K562 (cell line): ENCODE data around the gene APOM. TPM values are rescaled to one million over a fixed set of nuclear protein-coding genes. Genes with fewer than 3 reads are reported as not detected.

Experiments
- CBFA2T2 ChIP-seq: fragments of 450-650 bp; conservative IDR thresholded peaks from 2 replicates; pipeline ENCODE4 v1.6.1; 2017; ENCODE audit warnings: mild to moderate bottlenecking
- CHD4 ChIP-seq: fragments of 200-600 bp; sonication (generic); IDR thresholded peaks from 3 replicates; pipeline ENCODE4 v1.6.1; 2012; ENCODE audit warnings: low read depth, mild to moderate bottlenecking, mixed read lengths, low read length, inconsistent platforms; ENCODE audit not compliant: insufficient read depth, insufficient replicate concordance, poor library complexity, severe bottlenecking
- EP300 ChIP-seq: IDR thresholded peaks from 2 replicates; pipeline ENCODE4 v1.6.1; 2012; ENCODE audit warnings: low read length, improper control_type of control experiment
- ILF3 ChIP-seq: fragments of 450-650 bp; IDR thresholded peaks from 2 replicates; pipeline ENCODE4 v1.6.1; 2018; ENCODE audit warnings: antibody characterized with exemption, mild to moderate bottlenecking, moderate library complexity, borderline replicate concordance
- MCM5 ChIP-seq: fragments of 450-650 bp; IDR thresholded peaks from 2 replicates; pipeline ENCODE4 v1.6.1; 2016; ENCODE audit warnings: low read depth
- NRF1 ChIP-seq, 2 experiments: fragments of 450-650 bp; IDR thresholded peaks in 1 of 2; conservative IDR thresholded peaks in 1 of 2; 2 replicates each; pipeline ENCODE4 v1.6.1; 2014; ENCODE audit warnings: mild to moderate bottlenecking in 2 of 2
- PCBP2 ChIP-seq: fragments of 200-400 bp; formaldehyde crosslinking; IDR thresholded peaks from 2 replicates; pipeline ENCODE4 v1.6.1; 2018; ENCODE audit warnings: low read length, low read depth, mild to moderate bottlenecking, moderate library complexity; ENCODE audit not compliant: poor library complexity, severe bottlenecking
- PYGO2 ChIP-seq: fragments of 450-650 bp; IDR thresholded peaks from 2 replicates; pipeline ENCODE4 v1.6.1; 2016; ENCODE audit warnings: mild to moderate bottlenecking, missing genetic modification characterization, moderate library complexity, missing compliant biosample characterization
- RAD51 ChIP-seq: fragments of 450-650 bp; IDR thresholded peaks from 2 replicates; pipeline ENCODE4 v1.7.1; 2016; ENCODE audit warnings: low read depth, mild to moderate bottlenecking, borderline replicate concordance
- SMARCA4 ChIP-seq: fragments of 450-650 bp; IDR thresholded peaks from 2 replicates; pipeline ENCODE4 v1.6.1; 2016
- TRIM28 ChIP-seq: fragments of 450-650 bp; IDR thresholded peaks from 2 replicates; pipeline ENCODE4 v1.6.1; 2017
- YBX1 ChIP-seq: fragments of 450-650 bp; IDR thresholded peaks from 2 replicates; pipeline ENCODE4 v1.7.1; 2016; ENCODE audit warnings: mild to moderate bottlenecking
- ZFP36 ChIP-seq: fragments of 150-350 bp; IDR thresholded peaks from 2 replicates; pipeline ENCODE4 v1.6.1; 2018; ENCODE audit warnings: low read length, low read depth; ENCODE audit not compliant: partially characterized antibody
- ZNF197 ChIP-seq: fragments of 200-800 bp; sonication (Bioruptor generic); IDR thresholded peaks from 2 replicates; pipeline ENCODE4 v1.6.1; 2016; ENCODE audit warnings: low read depth, missing genetic modification characterization, missing compliant biosample characterization
- ZNF24 ChIP-seq: fragments of 450-650 bp; IDR thresholded peaks from 2 replicates; pipeline ENCODE4 v1.6.1; 2016
- ZNF282 ChIP-seq: sonication (generic); formaldehyde crosslinking; IDR thresholded peaks from 2 replicates; pipeline ENCODE4 v1.8.1; 2023; ENCODE audit warnings: missing genetic modification reagents
- ZNF3 ChIP-seq: fragments of 250-450 bp; sonication (Bioruptor Pico); IDR thresholded peaks from 2 replicates; pipeline ENCODE4 v1.5.0; 2021; ENCODE audit warnings: mild to moderate bottlenecking, moderate library complexity
- ZNF347 ChIP-seq: fragments of 450-650 bp; formaldehyde crosslinking; IDR thresholded peaks from 2 replicates; pipeline ENCODE4 v1.4.0; 2020; ENCODE audit warnings: low read depth, mild to moderate bottlenecking, moderate library complexity
- ZNF561 ChIP-seq: fragments of 450-650 bp; formaldehyde crosslinking; conservative IDR thresholded peaks from 2 replicates; pipeline ENCODE4 v1.4.0; 2020; ENCODE audit warnings: mild to moderate bottlenecking, moderate library complexity
- polyA plus RNA-seq, 8 experiments: library from polyadenylated mRNA; depleted of rRNA in 4 of 8; stranded (reverse) in 5 of 8; unstranded in 3 of 8; fragments of >200 nt; fragmentation: Nextera tagmentation in 2 of 8; fragmentation: Illumina TruSeq in 1 of 8; extraction: Ambion mirVana in 2 of 8; extraction: Trizol in 1 of 8; gene quantifications; 2 replicates each; pipeline versions ENCODE4 v1.2.1 to v1.2.3, GENCODE V29; 2011 to 2014; ENCODE audit warnings: inconsistent platforms in 1 of 8, missing spikeins in 1 of 8
- total RNA-seq, 7 experiments: library from RNA; depleted of rRNA in 6 of 7; stranded (reverse); fragments of >200 nt in 6 of 7; fragmentation: Illumina TruSeq in 2 of 7; extraction: Trizol in 2 of 7; gene quantifications; 2 replicates each; pipeline versions ENCODE4 v1.2.1 to v1.2.3, GENCODE V29; 2011 to 2021; ENCODE audit warnings: low replicate concordance in 1 of 7
- TF ChIP-seq, protein P1 (sequence below): sonication (generic); formaldehyde crosslinking; IDR thresholded peaks from 2 replicates; pipeline ENCODE4 v1.8.1; 2023; ENCODE audit warnings: mild to moderate bottlenecking, missing genetic modification reagents
- TF ChIP-seq, protein P2 (sequence below): IDR thresholded peaks from 2 replicates; pipeline ENCODE4 v1.6.1; 2012; ENCODE audit warnings: low read depth, low read length, improper control_type of control experiment, borderline replicate concordance
- TF ChIP-seq, protein P3 (sequence below): fragments of 250-450 bp; sonication (Bioruptor Pico); IDR thresholded peaks from 2 replicates; pipeline ENCODE4 v1.8.0; 2021; ENCODE audit warnings: moderate library complexity, mild to moderate bottlenecking, inconsistent platforms

The APOM gene
- total and polyA plus RNA-seq, 9 of the 15 experiments (the other 6 are each of a cell fraction or from before 2014, with no cell fraction given): 5.7 to 24.3 (median 10.4) TPM

DNA sequence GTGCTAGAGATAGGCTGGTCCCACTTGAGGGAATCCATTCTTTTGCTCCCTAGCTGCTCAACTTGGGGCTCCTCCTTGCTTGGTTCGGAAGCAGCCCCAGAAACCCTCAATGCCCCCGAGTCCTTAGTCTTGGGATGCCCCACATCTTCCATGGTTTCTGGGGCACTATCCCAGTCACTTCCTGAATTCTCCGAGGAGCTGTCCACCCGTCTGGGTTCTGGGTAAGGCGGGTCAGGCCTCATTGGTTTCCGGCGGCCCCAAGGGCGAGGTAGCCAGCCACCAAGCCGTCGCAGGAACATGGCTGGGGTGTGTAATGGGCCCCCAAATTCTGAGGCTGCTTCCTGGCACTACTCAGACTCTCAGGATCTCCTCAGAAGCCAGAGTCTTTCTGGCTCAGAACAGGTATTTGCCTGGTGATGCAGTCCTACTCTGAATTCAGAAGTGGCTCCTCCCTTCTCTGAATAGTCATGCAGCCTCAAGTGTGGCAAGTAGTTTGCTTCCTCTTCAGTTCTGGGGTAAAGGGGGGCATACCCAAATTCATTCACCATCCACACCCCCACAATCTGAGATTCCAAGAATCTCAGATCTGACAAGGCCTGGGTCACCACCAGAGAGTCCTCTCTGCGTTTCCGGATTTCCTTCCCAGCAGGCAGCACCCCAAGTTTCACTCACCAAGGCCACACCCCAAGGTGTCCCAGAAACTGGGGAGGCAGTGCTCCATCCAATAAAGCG is 4.1 kb downstream of the APOM start (continued):
- TF ChIP-seq, protein P1, sequence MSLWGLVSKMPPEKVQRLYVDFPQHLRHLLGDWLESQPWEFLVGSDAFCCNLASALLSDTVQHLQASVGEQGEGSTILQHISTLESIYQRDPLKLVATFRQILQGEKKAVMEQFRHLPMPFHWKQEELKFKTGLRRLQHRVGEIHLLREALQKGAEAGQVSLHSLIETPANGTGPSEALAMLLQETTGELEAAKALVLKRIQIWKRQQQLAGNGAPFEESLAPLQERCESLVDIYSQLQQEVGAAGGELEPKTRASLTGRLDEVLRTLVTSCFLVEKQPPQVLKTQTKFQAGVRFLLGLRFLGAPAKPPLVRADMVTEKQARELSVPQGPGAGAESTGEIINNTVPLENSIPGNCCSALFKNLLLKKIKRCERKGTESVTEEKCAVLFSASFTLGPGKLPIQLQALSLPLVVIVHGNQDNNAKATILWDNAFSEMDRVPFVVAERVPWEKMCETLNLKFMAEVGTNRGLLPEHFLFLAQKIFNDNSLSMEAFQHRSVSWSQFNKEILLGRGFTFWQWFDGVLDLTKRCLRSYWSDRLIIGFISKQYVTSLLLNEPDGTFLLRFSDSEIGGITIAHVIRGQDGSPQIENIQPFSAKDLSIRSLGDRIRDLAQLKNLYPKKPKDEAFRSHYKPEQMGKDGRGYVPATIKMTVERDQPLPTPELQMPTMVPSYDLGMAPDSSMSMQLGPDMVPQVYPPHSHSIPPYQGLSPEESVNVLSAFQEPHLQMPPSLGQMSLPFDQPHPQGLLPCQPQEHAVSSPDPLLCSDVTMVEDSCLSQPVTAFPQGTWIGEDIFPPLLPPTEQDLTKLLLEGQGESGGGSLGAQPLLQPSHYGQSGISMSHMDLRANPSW (CRISPR knock-in tag): peak; percentile 10; the same call in 1 of the 2 replicates
- TF ChIP-seq, protein P2, sequence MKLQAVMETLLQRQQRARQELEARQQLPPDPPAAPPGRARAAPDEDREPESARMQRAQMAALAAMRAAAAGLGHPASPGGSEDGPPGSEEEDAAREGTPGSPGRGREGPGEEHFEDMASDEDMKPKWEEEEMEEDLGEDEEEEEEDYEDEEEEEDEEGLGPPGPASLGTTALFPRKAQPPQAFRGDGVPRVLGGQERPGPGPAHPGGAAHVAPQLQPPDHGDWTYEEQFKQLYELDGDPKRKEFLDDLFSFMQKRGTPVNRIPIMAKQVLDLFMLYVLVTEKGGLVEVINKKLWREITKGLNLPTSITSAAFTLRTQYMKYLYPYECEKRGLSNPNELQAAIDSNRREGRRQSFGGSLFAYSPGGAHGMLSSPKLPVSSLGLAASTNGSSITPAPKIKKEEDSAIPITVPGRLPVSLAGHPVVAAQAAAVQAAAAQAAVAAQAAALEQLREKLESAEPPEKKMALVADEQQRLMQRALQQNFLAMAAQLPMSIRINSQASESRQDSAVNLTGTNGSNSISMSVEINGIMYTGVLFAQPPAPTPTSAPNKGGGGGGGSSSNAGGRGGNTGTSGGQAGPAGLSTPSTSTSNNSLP: no peak
- no peak; the same call in 1 of the 2 replicates for TF ChIP-seq ZNF347 (CRISPR knock-in tag)
- no peak for TF ChIP-seq ZFP36
- TF ChIP-seq TRIM28: no peak
- TF ChIP-seq CBFA2T2: no peak
- TF ChIP-seq YBX1: no peak
- TF ChIP-seq, protein P3, sequence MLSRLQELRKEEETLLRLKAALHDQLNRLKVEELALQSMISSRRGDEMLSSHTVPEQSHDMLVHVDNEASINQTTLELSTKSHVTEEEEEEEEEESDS (CRISPR knock-in tag): no peak
- TF ChIP-seq ZNF561 (CRISPR knock-in tag): no peak
- no peak for TF ChIP-seq ZNF282 (CRISPR knock-in tag)
- no peak for TF ChIP-seq ZNF24
- no peak for TF ChIP-seq RAD51
- peak; percentile 12; the same call in 1 of the 2 replicates for TF ChIP-seq SMARCA4
- TF ChIP-seq EP300: no peak
- TF ChIP-seq CHD4: no peak
- TF ChIP-seq PYGO2 (tag): no peak
- TF ChIP-seq ZNF197: no peak
- TF ChIP-seq ZNF3 (CRISPR knock-in tag): no peak
- no peak for TF ChIP-seq ILF3
- TF ChIP-seq NRF1 (conservative IDR thresholded peaks at IDR 0.05 in 1 of 2, IDR thresholded peaks at IDR 0.05 in 1 of 2): no peak
- no peak for TF ChIP-seq MCM5
- no peak for TF ChIP-seq PCBP2
